ENCODE measurements around the gene FAM237A. TPM values are rescaled to one million over a fixed set of nuclear protein-coding genes. Genes with fewer than 3 reads are reported as not detected.

Gene FAM237A
- total and polyA plus RNA-seq, 10 of the 15 experiments (the other 5 are each of a cell fraction or from before 2014, with no cell fraction given), result not detected

DNA sequence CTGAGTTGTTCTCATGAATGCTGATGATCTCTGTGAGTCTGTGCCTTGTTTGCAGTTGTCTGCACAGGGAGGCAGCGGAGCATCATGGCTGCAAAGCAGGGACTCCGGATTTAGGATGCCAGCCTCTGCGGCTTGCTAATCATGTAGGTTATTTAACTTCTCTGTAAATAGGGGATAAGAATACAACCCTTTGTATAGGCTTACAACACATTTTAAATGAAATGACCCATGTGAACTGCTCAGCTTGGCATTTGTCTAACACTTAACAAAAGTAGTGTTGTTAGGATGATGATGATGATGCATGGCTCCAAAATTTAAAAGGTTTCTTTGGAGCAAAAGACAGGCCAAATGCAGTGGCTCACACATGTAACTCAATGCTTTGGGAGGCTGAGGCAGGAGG lies 56.5 kb downstream of the FAM237A start (continued):
- TF ChIP-seq, protein P1, sequence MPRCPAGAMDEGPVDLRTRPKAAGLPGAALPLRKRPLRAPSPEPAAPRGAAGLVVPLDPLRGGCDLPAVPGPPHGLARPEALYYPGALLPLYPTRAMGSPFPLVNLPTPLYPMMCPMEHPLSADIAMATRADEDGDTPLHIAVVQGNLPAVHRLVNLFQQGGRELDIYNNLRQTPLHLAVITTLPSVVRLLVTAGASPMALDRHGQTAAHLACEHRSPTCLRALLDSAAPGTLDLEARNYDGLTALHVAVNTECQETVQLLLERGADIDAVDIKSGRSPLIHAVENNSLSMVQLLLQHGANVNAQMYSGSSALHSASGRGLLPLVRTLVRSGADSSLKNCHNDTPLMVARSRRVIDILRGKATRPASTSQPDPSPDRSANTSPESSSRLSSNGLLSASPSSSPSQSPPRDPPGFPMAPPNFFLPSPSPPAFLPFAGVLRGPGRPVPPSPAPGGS (IDR thresholded peaks at IDR 0.05; ENCODE audit: borderline replicate concordance, insufficient read depth, low read depth, low read length, poor library complexity, severe bottlenecking), result no peak
- TF ChIP-seq TAF1 (IDR thresholded peaks at IDR 0.05; ENCODE audit: borderline replicate concordance, low read depth, low read length), result no peak
- no peak for TF ChIP-seq PBX3 (IDR thresholded peaks at IDR 0.05; ENCODE audit: insufficient replicate concordance, low read depth, low read length)
- no peak for TF ChIP-seq KDM1A (IDR thresholded peaks at IDR 0.05; ENCODE audit: borderline replicate concordance)
- TF ChIP-seq PAX5 (IDR thresholded peaks at IDR 0.05; ENCODE audit: borderline replicate concordance, low read depth, low read length), result no peak
- TF ChIP-seq, protein P2, sequence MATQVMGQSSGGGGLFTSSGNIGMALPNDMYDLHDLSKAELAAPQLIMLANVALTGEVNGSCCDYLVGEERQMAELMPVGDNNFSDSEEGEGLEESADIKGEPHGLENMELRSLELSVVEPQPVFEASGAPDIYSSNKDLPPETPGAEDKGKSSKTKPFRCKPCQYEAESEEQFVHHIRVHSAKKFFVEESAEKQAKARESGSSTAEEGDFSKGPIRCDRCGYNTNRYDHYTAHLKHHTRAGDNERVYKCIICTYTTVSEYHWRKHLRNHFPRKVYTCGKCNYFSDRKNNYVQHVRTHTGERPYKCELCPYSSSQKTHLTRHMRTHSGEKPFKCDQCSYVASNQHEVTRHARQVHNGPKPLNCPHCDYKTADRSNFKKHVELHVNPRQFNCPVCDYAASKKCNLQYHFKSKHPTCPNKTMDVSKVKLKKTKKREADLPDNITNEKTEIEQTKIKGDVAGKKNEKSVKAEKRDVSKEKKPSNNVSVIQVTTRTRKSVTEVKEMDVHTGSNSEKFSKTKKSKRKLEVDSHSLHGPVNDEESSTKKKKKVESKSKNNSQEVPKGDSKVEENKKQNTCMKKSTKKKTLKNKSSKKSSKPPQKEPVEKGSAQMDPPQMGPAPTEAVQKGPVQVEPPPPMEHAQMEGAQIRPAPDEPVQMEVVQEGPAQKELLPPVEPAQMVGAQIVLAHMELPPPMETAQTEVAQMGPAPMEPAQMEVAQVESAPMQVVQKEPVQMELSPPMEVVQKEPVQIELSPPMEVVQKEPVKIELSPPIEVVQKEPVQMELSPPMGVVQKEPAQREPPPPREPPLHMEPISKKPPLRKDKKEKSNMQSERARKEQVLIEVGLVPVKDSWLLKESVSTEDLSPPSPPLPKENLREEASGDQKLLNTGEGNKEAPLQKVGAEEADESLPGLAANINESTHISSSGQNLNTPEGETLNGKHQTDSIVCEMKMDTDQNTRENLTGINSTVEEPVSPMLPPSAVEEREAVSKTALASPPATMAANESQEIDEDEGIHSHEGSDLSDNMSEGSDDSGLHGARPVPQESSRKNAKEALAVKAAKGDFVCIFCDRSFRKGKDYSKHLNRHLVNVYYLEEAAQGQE (IDR thresholded peaks at IDR 0.05; ENCODE audit: low read depth, low read length), result no peak
- TF ChIP-seq SRF (IDR thresholded peaks at IDR 0.05; ENCODE audit: low read depth in 2 of 2, low read length in 2 of 2), result no peak

Other genes with a start within 250 kb of the FAM237A start
- 11.0 and 12.8 TPM in 2 replicates for gene ADAM23, start 199.0 kb upstream of the FAM237A start, total RNA-seq (2014; rRNA removed)
- 19.3 and 20.6 TPM in 2 replicates for gene ADAM23, start 199.0 kb upstream of the FAM237A start, total RNA-seq (2014; rRNA removed; fragmentation: Illumina TruSeq; extraction: Trizol)
- gene ADAM23, start 199.0 kb upstream of the FAM237A start, total RNA-seq (2021), result 36.9 and 41.8 TPM in 2 replicates
- 26.2 and 31.4 TPM in 2 replicates for gene ADAM23, start 199.0 kb upstream of the FAM237A start, polyA plus RNA-seq (2011; rRNA removed)
- 36.1 and 50.7 TPM in 2 replicates for gene ADAM23, start 199.0 kb upstream of the FAM237A start, polyA plus RNA-seq (2014; fragmentation: Illumina TruSeq; extraction: Trizol)
- 10 to 100 TPM in 1 of 2 experiments, 1 to 10 TPM in 1; 7.9 to 11.9 TPM for gene ADAM23, start 199.0 kb upstream of the FAM237A start, polyA plus RNA-seq (2014; fragmentation: Nextera tagmentation; extraction: Ambion mirVana)
- gene ADAM23, start 199.0 kb upstream of the FAM237A start, polyA plus RNA-seq (2014; rRNA removed), result 24.0 and 24.5 TPM in 2 replicates
- gene ADAM23, start 199.0 kb upstream of the FAM237A start, polyA plus RNA-seq (2016; fragmentation: Nextera tagmentation; extraction: Ambion mirVana), result 10 to 100 TPM in 1 of 2 experiments, 1 to 10 TPM in 1; 5.7 to 11.4 TPM
- 0.16 TPM in 1 of 2 replicates, not detected in the other for gene DYTN, start 75.9 kb downstream of the FAM237A start, total RNA-seq (2014; rRNA removed)
- 0.09 TPM in 1 of 2 replicates, not detected in the other for gene DYTN, start 75.9 kb downstream of the FAM237A start, total RNA-seq (2014; rRNA removed; fragmentation: Illumina TruSeq; extraction: Trizol)
- gene DYTN, start 75.9 kb downstream of the FAM237A start, total RNA-seq (2021), result not detected in 2 replicates
- not detected in 2 replicates for gene DYTN, start 75.9 kb downstream of the FAM237A start, polyA plus RNA-seq (2011; rRNA removed)
- 0.06 TPM in 1 of 2 replicates, not detected in the other for gene DYTN, start 75.9 kb downstream of the FAM237A start, polyA plus RNA-seq (2014; fragmentation: Illumina TruSeq; extraction: Trizol)
- gene DYTN, start 75.9 kb downstream of the FAM237A start, polyA plus RNA-seq (2014; fragmentation: Nextera tagmentation; extraction: Ambion mirVana), result under 1 TPM; 0.02 to 0.18 TPM
- 0.32 TPM in 1 of 2 replicates, not detected in the other for gene DYTN, start 75.9 kb downstream of the FAM237A start, polyA plus RNA-seq (2014; rRNA removed)
- under 1 TPM; 0.09 to 0.29 TPM for gene DYTN, start 75.9 kb downstream of the FAM237A start, polyA plus RNA-seq (2016; fragmentation: Nextera tagmentation; extraction: Ambion mirVana)
- gene MDH1B, start 122.8 kb downstream of the FAM237A start, total RNA-seq (2014; rRNA removed), result 0.56 and 1.0 TPM in 2 replicates
- gene MDH1B, start 122.8 kb downstream of the FAM237A start, total RNA-seq (2014; rRNA removed; fragmentation: Illumina TruSeq; extraction: Trizol), result 0.55 and 1.1 TPM in 2 replicates
- 1.0 TPM in 2 replicates for gene MDH1B, start 122.8 kb downstream of the FAM237A start, total RNA-seq (2021)
- 0.49 and 0.68 TPM in 2 replicates for gene MDH1B, start 122.8 kb downstream of the FAM237A start, polyA plus RNA-seq (2011; rRNA removed)
- gene MDH1B, start 122.8 kb downstream of the FAM237A start, polyA plus RNA-seq (2014; fragmentation: Illumina TruSeq; extraction: Trizol), result 0.47 and 0.65 TPM in 2 replicates
- gene MDH1B, start 122.8 kb downstream of the FAM237A start, polyA plus RNA-seq (2014; fragmentation: Nextera tagmentation; extraction: Ambion mirVana), result 1 to 10 TPM in 1 of 2 experiments, under 1 TPM in 1; 0.97 to 1.3 TPM
- 1.1 and 1.4 TPM in 2 replicates for gene MDH1B, start 122.8 kb downstream of the FAM237A start, polyA plus RNA-seq (2014; rRNA removed)
- 1 to 10 TPM in 1 of 2 experiments, under 1 TPM in 1; 0.87 to 1.6 TPM for gene MDH1B, start 122.8 kb downstream of the FAM237A start, polyA plus RNA-seq (2016; fragmentation: Nextera tagmentation; extraction: Ambion mirVana)
- gene FASTKD2, start 123.1 kb downstream of the FAM237A start, total RNA-seq (2014; rRNA removed), result 40.0 and 49.3 TPM in 2 replicates
- 48.2 and 50.1 TPM in 2 replicates for gene FASTKD2, start 123.1 kb downstream of the FAM237A start, total RNA-seq (2014; rRNA removed; fragmentation: Illumina TruSeq; extraction: Trizol)
- gene FASTKD2, start 123.1 kb downstream of the FAM237A start, total RNA-seq (2021), result 29.4 and 32.1 TPM in 2 replicates
- 54.5 and 67.1 TPM in 2 replicates for gene FASTKD2, start 123.1 kb downstream of the FAM237A start, polyA plus RNA-seq (2011; rRNA removed)
- gene FASTKD2, start 123.1 kb downstream of the FAM237A start, polyA plus RNA-seq (2014; fragmentation: Illumina TruSeq; extraction: Trizol), result 46.8 and 60.0 TPM in 2 replicates
- 100 to 1,000 TPM in 1 of 2 experiments, 10 to 100 TPM in 1; 58.7 to 115 TPM for gene FASTKD2, start 123.1 kb downstream of the FAM237A start, polyA plus RNA-seq (2014; fragmentation: Nextera tagmentation; extraction: Ambion mirVana)
- 28.6 and 33.2 TPM in 2 replicates for gene FASTKD2, start 123.1 kb downstream of the FAM237A start, polyA plus RNA-seq (2014; rRNA removed)
- 10 to 100 TPM; 68.0 to 69.1 TPM for gene FASTKD2, start 123.1 kb downstream of the FAM237A start, polyA plus RNA-seq (2016; fragmentation: Nextera tagmentation; extraction: Ambion mirVana)